NCI-H1694 treated with DMSO at 0.1 percent for 48 hours (cell line): ENCODE data around the gene TCERG1L.
"Not testable (repeated sequence)": the region's sequence is repeated elsewhere in the genome, so short reads cannot be mapped to it uniquely, and the experiment has no call there.

Source experiments
- DNase-seq: peaks from one replicate; lab custom pipeline; 2025; lab: John Stamatoyannopoulos, UW

TCERG1L gene

GRCh38 chr10:131083915-131084790 is 227.4 kb downstream of the TCERG1L start:
- DNase-seq = no peak

DNA sequence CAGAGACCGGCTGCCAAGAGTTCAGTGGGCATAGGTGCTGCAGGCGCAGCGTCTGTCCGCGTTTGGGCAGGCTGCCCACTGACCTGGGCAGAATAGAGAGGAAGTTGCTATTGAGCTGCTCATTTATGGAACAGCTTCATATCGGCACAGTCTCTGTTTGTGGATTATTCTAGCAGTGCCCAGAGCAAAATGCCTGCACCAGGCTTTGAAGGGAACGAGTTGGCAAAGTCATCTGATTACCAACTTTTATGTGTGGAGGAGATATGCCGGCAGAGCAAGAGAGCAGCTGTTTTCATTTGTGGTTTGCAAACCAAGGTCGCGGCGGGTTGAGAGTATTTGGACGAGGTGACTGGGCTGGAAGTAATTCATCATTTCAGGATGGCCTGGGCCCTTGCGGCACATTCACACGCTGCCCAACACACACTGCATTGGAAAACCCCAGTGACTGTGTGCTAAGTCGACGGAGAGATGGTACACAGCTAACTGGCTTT is 228.5 kb downstream of the TCERG1L start:
- no peak for DNase-seq

- DNase-seq = no peak
Measured at GRCh38 chr10:131082201-131082850, 229.2 kb downstream of the TCERG1L start.

GRCh38 chr10:131081786-131082185 is 229.7 kb downstream of the TCERG1L start:
- DNase-seq = no peak

DNA sequence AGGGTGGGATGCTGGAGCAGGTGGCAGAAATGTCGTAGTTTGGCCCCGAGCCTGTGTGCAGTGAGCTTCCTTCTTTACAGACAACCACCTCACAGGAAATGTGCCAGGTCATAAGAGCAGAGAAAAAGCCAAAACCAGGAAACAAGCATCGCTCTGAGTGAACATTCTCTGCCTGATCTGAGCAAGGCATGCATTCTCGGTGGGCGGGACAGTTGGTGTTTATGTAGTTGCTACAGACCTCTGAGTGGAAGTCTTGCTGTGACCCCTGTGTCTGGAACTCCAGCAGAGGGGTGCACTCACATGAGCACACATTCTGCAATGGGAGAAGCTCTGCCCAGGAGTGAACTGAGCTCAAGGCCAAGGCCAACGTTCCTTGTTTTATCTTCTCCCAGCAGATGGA is 230.1 kb downstream of the TCERG1L start:
- no peak for DNase-seq

DNA sequence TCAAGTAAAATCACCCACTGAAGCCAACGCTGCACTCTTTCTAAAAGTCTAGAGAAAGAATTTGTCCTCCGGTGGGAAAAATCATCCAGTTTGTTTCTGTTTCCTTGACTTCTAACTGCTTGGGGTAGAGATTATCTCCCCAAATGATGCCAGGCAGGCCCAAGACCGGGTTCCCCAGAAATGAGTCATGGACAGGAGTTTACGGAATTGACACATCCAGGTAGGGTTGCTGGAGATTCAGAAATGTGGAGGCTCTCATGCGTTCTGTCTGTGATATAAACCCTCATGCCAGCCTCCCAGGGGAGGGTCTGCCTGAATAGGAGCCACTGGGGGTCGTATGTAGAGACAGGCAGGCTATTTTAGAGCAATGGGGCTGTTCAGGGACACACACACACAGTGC is 230.9 kb downstream of the TCERG1L start:
- no peak for DNase-seq

GRCh38 chr10:131079314-131079713 is 232.2 kb downstream of the TCERG1L start:
- no peak for DNase-seq

DNA sequence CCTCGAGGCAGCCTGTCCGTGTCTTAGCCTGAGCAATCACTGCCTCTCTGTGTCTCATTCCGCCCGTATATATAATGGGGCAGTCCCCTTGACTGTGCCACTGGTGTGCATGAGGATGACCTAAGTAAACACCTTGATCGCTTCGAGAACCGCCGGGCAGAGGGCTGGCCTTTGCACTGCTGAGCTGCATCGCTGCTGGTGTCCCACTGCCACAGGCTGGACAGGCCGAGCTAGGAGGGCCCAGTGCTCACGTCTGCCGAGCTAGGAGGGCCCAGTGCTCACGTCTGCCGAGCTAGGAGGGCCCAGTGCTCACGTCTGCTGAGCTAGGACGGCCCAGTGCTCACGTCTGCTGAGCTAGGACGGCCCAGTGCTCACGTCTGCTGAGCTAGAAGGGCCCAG is 232.6 kb downstream of the TCERG1L start:
- DNase-seq = not testable (repeated sequence)

DNA sequence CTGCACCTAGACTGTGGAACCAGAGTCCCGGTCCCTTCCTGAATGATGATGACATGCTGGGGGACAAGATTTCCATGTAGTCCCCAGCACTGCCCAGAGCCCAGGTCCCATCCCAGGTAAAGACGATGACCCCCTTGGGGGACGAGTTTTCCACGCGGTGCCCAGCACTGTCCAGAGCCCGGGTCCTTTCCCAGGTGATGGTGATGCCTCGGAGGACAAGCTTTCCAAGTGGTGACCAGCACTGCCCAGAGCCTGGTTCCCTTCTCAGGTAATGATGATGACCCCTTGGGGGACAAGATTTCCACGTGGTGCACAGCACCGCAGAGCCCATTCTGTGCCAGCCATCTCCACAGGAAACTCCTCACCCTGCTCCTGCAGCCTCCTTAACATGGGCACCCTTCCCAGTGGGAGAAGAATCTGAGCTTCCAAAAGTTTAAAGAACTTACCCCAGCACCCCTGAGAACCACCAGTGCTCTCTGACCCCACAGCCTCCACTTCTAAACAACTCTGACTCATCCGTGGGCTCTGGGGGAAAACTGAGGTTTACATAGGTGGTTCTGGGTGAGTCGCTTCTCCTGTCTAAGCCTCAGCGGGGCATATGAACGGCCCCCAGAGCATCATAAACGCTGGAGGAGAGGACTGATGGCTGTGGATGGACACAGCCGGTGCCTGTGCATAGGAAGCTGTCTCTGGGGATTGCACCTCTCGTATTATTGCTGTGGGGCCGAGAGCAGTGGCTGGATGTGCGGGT is 233.2 kb downstream of the TCERG1L start:
- no peak for DNase-seq

- no peak for DNase-seq
Measured at GRCh38 chr10:131077724-131078123, 233.8 kb downstream of the TCERG1L start.

GRCh38 chr10:131077031-131077430 is 234.5 kb downstream of the TCERG1L start:
- DNase-seq = no peak

GRCh38 chr10:131076356-131076755 is 235.2 kb downstream of the TCERG1L start:
- no peak for DNase-seq

DNA sequence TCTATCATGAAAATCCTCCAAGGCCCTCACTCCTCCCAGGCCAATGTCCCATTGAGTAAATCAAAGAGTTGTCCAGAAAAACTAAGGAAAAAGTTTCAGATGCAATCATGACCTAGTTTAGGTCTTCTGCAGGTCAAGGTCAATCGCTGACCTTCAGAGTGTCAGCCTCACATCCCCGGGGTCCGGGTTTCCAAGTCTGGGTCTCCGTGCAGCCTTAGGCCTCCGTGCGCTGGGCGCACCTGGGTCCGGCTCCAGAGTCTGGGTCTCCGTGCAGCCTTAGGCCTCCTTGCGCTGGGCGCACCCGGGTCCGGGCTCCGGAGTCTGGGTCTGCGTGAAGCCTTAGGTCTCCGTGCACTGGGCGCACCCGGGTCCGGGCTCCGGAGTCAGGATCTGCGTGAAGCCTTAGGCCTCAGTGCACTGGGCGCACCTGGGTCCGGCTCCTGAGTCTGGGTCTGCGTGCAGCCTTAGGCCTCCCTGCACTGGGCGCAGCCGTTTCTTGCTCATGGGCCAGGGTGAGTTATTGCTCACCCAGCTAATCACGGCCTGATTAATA is 236.2 kb downstream of the TCERG1L start:
- DNase-seq = no peak

- DNase-seq = no peak
Measured at GRCh38 chr10:131074682-131075081, 236.8 kb downstream of the TCERG1L start.

DNA sequence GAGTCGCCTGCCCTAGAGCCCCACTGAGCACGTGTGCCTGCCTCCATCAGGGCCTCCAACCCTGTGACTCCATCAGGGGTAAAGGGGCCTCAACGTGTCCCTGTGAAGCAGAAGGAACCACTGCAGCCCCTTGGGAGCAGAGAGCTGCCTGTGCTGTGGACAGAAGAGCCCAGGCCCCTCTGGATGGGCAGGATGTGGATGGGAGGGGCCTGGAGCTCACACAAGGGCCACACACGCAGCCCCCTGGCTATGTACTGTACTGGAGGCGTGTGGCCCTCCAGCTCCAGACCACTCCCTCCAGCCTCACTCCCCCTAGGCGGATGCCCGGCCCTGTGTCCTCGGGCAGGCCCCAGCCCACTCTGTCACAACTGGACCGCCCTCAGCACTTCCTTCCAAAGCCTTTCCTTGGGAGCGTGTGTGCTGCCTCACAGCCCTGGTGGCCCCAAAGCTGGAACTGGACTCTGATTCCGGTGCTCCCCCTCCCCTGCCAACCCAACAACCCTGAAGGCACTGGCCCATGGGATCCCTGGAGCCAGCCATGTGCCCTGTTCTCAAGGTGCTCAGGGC is 238.0 kb downstream of the TCERG1L start:
- no peak for DNase-seq

DNA sequence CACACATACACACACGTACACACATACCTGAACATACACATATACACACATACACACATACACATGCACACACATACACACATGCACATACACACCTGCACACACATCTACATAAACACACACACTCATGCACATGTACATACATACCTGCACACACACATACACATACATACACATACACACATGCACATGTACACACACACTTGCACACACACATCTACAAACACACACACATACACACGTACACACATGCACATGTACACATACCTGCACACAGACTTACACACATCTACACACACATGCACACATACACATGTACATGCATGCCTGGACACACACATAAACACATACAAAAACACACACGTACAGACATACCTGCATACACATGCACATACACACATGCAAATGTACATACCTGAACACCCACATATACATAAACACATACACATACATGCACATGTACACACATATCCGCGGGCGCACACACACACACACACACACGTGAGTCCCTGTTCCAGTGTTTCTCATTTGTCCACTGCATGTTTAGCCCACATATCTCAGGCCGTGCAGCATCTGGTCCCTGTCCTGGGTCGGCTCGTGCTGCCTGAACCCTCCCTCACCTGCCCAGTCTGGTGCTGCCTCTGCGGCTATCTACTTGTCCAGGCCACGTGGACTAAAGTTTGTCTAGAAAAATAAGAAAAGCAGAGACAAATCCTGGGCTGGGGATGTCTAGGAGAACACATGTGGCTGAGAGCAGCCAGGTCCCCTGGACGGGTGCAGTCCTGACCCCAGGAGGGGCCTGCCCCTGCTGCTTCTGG is 238.7 kb downstream of the TCERG1L start:
- no peak for DNase-seq

DNA sequence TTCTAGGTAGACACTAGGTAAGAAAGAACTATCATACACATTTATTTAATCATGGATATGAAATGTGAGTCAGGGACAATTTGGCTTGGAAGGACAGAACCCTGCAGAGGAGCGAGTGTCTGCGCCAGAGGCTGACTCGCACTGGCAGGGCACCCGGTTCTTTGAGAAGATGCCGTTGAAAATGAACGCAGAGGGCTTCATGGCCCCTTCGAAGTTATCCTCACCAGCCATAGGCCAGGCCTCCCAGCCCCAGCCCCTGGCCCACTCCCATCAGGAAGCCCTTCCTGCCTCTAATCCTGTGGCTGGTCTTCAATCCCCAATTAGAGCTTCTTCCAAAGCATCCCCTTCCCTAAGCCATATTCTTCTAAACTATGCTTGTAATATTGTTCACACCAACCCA is 239.8 kb downstream of the TCERG1L start:
- DNase-seq = no peak

- no peak for DNase-seq
Measured at GRCh38 chr10:131070856-131071255, 240.7 kb downstream of the TCERG1L start.

GRCh38 chr10:131068760-131069159 is 242.8 kb downstream of the TCERG1L start:
- no peak for DNase-seq

GRCh38 chr10:131068311-131068710 is 243.2 kb downstream of the TCERG1L start:
- DNase-seq = no peak

DNA sequence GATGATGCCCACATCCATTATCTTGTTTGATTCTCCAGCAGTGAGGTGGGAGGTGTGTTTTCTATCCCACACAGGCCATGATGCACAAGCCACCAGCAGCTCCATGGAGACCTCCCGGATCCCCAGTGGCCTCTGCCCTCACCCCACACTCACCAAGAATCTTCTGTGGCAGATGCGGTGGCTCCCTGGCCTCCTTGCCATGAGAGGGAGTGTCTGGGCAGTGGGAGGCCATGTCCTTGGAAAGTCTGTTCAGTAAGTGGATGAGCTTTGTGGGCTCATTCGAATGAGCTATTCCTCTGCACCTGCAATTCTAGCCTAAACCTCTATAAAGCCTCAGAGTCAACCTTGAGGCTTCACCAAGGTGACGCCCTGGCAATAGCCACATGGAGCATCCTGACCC is 243.8 kb downstream of the TCERG1L start:
- no peak for DNase-seq
